Ovary (tissue), 9 donors: ENCODE results near the gene DISC1. TPM values are rescaled to one million over a fixed set of nuclear protein-coding genes. Genes with fewer than 3 reads are reported as not detected.

Experiments
- DNase-seq, 5 donors: peaks; one replicate each; pipeline ENCODE4 v3.0.0-alpha.2; 2019 to 2020
- H3K27ac ChIP-seq, 2 donors: fragments of 200-600 bp; one replicate each; pipeline versions ENCODE4 v1.5.1 to v1.8.0; 2019 to 2022
- H3K27me3 ChIP-seq: fragments of 200-600 bp; one replicate; pipeline ENCODE4 v1.8.0; 2022
- H3K36me3 ChIP-seq: fragments of 200-600 bp; sonication (generic); one replicate; pipeline ENCODE4 v1.5.1; 2019
- H3K4me1 ChIP-seq: one replicate; pipeline ENCODE4 v1.8.1; 2013; ENCODE audit warnings: mild to moderate bottlenecking, moderate library complexity; ENCODE audit not compliant: insufficient read depth
- H3K4me3 ChIP-seq: fragments of 200-600 bp; sonication (generic); one replicate; pipeline ENCODE4 v1.5.1; 2017
- H3K9me3 ChIP-seq, 2 donors: fragments of 200-600 bp in 1 of 2; sonication (generic) in 1 of 2; one replicate each; pipeline versions ENCODE4 v1.5.1 to v1.8.1; 2013 to 2019; ENCODE audit warnings: mild to moderate bottlenecking in 1 of 2, moderate library complexity in 1 of 2
- EP300 ChIP-seq: sonication (generic); formaldehyde crosslinking; IDR thresholded peaks from one replicate; pipeline ENCODE4 v1.6.1; 2017; ENCODE audit warnings: antibody characterized with exemption
- POLR2A ChIP-seq: fragments of 450-650 bp; IDR thresholded peaks from one replicate; pipeline ENCODE4 v1.6.1; 2017; ENCODE audit warnings: antibody characterized with exemption, mild to moderate bottlenecking, moderate library complexity
- WGBS, 3 donors: extraction: QIAGEN DNeasy Blood & Tissue Kit in 1 of 3; methylation state at CpG; one replicate each; pipeline versions ENCODE4 v1.1.5 to v1.1.7; 2013 to 2017; 5-methylcytosine and 5-hydroxymethylcytosine counted together
- intact Hi-C, 4 donors: fragments of 100-400 bp; cut with DNase I; formaldehyde crosslinking; loops; one replicate each; pipeline versions ENCODE4 v1.11.0 to v1.15.1; 2022 to 2023
- polyA plus RNA-seq, 2 donors: library from polyadenylated mRNA; stranded (reverse); fragments of 200-250 nt in 1 of 2; fragments of 350-450 nt in 1 of 2; fragmentation: Illumina TruSeq in 1 of 2; extraction: RNeasy Lipid Tissue Mini Kit (QIAGEN cat#74804) in 1 of 2; gene quantifications; one replicate each; pipeline ENCODE4 v1.2.3, GENCODE V29; 2013 to 2014
- total RNA-seq, 7 donors: library from RNA; depleted of rRNA in 2 of 7; stranded (reverse); fragments of >200 nt in 2 of 7; fragmentation: NEBNext Ultra II Directional in 3 of 7; extraction: Animal tissue kit (Norgen Biotek cat#: 25700) in 3 of 7; gene quantifications; one replicate each; pipeline versions ENCODE4 v1.1.0 to v1.2.4, GENCODE V29; 2016 to 2023
- TF ChIP-seq, protein P1 (sequence below), 3 donors: fragments of 450-650 bp in 2 of 3; fragments of 200-600 bp in 1 of 3; IDR thresholded peaks; one replicate each; pipeline versions ENCODE4 v1.5.1 to v1.8.0; 2016 to 2022; ENCODE audit warnings: antibody characterized with exemption in 3 of 3, mild to moderate bottlenecking in 1 of 3
- donor health status: DM: no; HTN: no; CAD: no; lungs with moderate emphysema.
- donor health status: DM: no; HTN: no; CAD: no.
- donor health status: Bipolar disorder and iron deficiency.
- donor health status: DM: yes; HTN: yes; CAD: no.
- donor health status: DM: no; HTN: no; CAD: no.
- donor health status: DM: yes; HTN: yes; CAD: no.

Gene DISC1
- total and polyA plus RNA-seq, 9 donors: 3.0 to 24.3 (median 13.0) TPM

DNA sequence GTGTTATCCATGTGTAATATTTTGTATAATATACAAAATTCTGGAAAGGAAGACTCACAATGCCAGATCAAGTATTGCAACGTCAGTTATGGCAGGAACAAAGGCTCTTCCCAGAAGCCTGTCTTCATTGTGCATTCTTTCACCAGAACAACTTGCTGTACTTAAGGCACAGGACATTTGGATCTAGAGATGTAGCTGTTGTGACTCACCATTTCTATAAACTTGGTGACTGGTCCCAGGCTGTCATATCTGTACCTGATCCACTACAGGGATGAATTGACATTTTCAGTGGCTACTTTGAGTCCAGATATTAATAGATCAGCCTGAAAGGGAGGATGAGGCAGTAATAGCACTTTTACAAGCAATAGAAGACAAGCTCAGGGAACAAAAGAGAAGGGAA lies 299.8 kb downstream of the DISC1 start:
- H3K27ac ChIP-seq: no peak overlapping the region
- WGBS, 3 donors: 19 to 45% (median 42%) methylated on average over 1 of the region's 1 CpG

DNA sequence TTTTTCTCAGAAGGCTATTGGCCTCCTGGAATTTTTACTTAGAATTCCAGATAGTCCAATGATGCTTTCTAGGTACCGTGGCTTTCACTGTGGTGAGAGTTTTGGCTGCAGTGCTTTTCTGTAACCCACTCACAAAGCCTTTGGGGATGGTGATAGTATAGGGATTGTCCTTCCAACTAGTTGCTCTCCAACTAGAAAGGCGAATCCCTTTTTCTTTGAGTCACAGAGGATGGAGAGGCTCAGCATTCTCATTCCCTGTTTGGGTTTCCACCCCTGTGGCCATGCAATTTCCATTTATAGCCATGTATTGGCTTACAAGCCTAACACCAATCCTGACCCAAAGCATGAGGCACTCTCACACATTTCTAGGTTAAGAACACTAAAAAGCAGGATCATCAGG lies 300.3 kb downstream of the DISC1 start:
- no peak for DNase-seq
- WGBS, 3 donors: 82 to 88% (median 86%) methylated on average over 2 of the region's 2 CpGs
- intact Hi-C loops: no loop called here
- Histone ChIP-seq H3K36me3 (no peaks in the 10 kb centered on the region), H3K27me3 (no peaks in the 10 kb centered on the region), H3K27ac (no peak overlapping the region), H3K9me3 (no peaks in the 10 kb centered on the region), H3K4me3 (no peak overlapping the region), H3K4me1 (peaks cover 19% of the 10 kb centered on the region)
- TF ChIP-seq EP300 (no peak), POLR2A (no peak)
- TF ChIP-seq, protein P1, sequence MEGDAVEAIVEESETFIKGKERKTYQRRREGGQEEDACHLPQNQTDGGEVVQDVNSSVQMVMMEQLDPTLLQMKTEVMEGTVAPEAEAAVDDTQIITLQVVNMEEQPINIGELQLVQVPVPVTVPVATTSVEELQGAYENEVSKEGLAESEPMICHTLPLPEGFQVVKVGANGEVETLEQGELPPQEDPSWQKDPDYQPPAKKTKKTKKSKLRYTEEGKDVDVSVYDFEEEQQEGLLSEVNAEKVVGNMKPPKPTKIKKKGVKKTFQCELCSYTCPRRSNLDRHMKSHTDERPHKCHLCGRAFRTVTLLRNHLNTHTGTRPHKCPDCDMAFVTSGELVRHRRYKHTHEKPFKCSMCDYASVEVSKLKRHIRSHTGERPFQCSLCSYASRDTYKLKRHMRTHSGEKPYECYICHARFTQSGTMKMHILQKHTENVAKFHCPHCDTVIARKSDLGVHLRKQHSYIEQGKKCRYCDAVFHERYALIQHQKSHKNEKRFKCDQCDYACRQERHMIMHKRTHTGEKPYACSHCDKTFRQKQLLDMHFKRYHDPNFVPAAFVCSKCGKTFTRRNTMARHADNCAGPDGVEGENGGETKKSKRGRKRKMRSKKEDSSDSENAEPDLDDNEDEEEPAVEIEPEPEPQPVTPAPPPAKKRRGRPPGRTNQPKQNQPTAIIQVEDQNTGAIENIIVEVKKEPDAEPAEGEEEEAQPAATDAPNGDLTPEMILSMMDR (IDR thresholded peaks at IDR 0.05): no peak

More for the DNA sequence above, 299.8 kb downstream of the DISC1 start:
- no peaks in the 10 kb centered on the region for H3K9me3 ChIP-seq
- TF ChIP-seq POLR2A: no peak
- TF ChIP-seq, protein P1 (IDR thresholded peaks at IDR 0.05): no peak
- no peak for TF ChIP-seq EP300
- intact Hi-C loops: no loop called here
- H3K4me3 ChIP-seq: no peak overlapping the region
- no peaks in the 10 kb centered on the region for H3K36me3 ChIP-seq
- H3K4me1 ChIP-seq: peaks cover 19% of the 10 kb centered on the region
- no peak for DNase-seq
- H3K27me3 ChIP-seq: no peaks in the 10 kb centered on the region

DNA sequence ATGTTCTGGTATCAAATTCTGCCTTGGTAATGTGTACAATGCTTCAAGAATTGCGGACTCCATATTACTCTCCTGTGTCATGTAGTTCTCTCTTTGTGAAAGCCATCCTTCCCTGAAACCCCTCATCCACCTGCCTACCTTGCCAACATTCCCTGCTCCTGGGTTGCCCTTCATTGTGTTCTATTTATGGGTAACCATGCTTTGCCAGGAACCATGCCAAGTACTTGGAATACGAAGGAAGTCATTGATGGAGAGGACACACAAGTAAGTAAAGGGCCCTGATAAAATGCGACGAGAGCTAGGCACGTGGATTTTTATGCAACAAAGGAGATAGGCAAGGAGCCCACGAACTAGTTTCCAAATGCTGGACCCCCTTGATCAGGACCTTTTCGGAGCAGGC lies 300.8 kb downstream of the DISC1 start:
- 91 to 97% (median 93%) methylated on average over 7 of the region's 7 CpGs for WGBS, 3 donors
- no peak for DNase-seq
- TF ChIP-seq EP300 (no peak), POLR2A (no peak)
- TF ChIP-seq, protein P1 (IDR thresholded peaks at IDR 0.05): no peak
- intact Hi-C loops: no loop called here
- H3K36me3 ChIP-seq: no peaks in the 10 kb centered on the region
- no peak overlapping the region for H3K27ac ChIP-seq
- H3K27me3 ChIP-seq: no peaks in the 10 kb centered on the region
- peaks cover 19% of the 10 kb centered on the region for H3K4me1 ChIP-seq
- H3K9me3 ChIP-seq: no peaks in the 10 kb centered on the region
- H3K4me3 ChIP-seq: no peak overlapping the region

GRCh38 chr1:231929311-231929710 lies 302.7 kb downstream of the DISC1 start:
- TF ChIP-seq POLR2A (no peak), EP300 (no peak)
- TF ChIP-seq, protein P1 (IDR thresholded peaks at IDR 0.05): no peak
- Histone ChIP-seq H3K27me3 (no peaks in the 10 kb centered on the region), H3K9me3 (no peaks in the 10 kb centered on the region), H3K4me1 (peaks cover 19% of the 10 kb centered on the region), H3K27ac (no peak overlapping the region), H3K36me3 (no peaks in the 10 kb centered on the region), H3K4me3 (no peak overlapping the region)
- intact Hi-C loops: no loop called here
- 4 to 22% (median 8%) methylated on average over 8 of the region's 8 CpGs for WGBS, 3 donors
- no peak for DNase-seq
